Upper lobe of left lung (tissue), 4 donors: ENCODE data around the gene KCNJ6.

Experiments
- EP300 ChIP-seq, 4 donors: sonication (generic); formaldehyde crosslinking; IDR thresholded peaks; one replicate each; pipeline ENCODE4 v1.5.1; 2017; ENCODE audit warnings: antibody characterized with exemption in 4 of 4, control low read depth in 2 of 4
- POLR2A ChIP-seq, 4 donors: fragments of 450-650 bp; IDR thresholded peaks; one replicate each; pipeline ENCODE4 v1.5.1; 2016 to 2017; ENCODE audit warnings: antibody characterized with exemption in 4 of 4, mild to moderate bottlenecking in 2 of 4
- POLR2AphosphoS5 ChIP-seq, 2 donors: sonication (generic); formaldehyde crosslinking; IDR thresholded peaks; one replicate each; pipeline ENCODE4 v1.5.1; 2017; ENCODE audit warnings: antibody characterized with exemption in 2 of 2

DNA sequence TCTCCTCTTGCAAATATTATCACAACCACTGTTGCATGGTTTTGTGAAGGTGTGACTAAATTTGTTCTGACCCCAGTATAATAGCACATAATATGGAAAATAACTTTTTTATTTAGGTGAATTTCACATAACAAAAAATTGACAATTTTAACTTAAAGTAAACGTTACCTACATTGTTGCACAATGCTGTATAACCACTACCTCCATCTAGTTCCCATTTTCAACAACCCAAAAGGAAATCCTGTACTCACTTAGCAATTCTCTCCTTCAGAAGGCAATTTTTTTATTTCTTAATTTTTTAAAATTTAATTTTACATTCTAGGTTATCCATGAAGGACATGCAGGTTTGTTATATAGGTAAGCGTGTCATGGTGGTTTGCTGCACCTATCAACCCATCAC is 95.2 kb downstream of the KCNJ6 start:
- TF ChIP-seq POLR2AphosphoS5 (IDR thresholded peaks at IDR 0.05) = no peak
- TF ChIP-seq EP300 (IDR thresholded peaks at IDR 0.05) = no peak
- TF ChIP-seq POLR2A (IDR thresholded peaks at IDR 0.05) = no peak
